Stimulated activated CD4-positive, alpha-beta T cell treated with anti-CD3 and anti-CD28 coated beads, Interleukin-1b, Interleukin-23, amount 100 ng/mL, for 1 hour (primary cell): Measurements from ENCODE around the gene IFNL4.
A peak's percentile ranks its signal among the peaks of the same experiment; 100 is the strongest.
"Not testable (repeated sequence)": the region's sequence is repeated elsewhere in the genome, so short reads cannot be mapped to it uniquely, and the experiment has no call there.

Source experiments
- DNase-seq, 2 donors: peaks; one replicate each; pipeline ENCODE4 v3.0.0-alpha.2; 2020; ENCODE audit warnings: low read depth in 2 of 2

IFNL4 gene

GRCh38 chr19:39223703-39224279 is 24.9 kb downstream of the IFNL4 start:
- no peak for DNase-seq

DNA sequence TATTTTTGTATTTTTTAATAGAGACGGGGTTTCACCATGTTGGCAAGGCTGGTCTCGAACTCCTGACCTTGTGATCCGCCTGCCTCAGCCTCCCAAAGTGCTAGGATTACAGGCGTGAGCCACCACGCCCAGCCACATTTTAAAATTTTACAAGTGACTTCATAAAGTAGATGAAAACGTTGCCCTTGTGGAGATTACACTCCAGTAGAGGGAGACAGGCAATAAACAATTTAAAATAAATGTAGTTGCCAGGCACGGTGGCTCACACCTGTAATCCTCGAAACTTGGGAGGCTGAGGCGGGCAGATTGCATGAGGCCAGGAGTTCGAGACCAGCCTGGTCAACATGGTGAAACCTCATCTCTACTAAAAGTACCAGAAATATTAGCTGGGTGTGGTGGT is 29.5 kb downstream of the IFNL4 start:
- not testable (repeated sequence) for DNase-seq

GRCh38 chr19:39218230-39219007 is 30.2 kb downstream of the IFNL4 start:
- DNase-seq, result no peak

- DNase-seq, result no peak
These were observed 31.6 kb downstream of the IFNL4 start for GRCh38 chr19:39217094-39217493.

DNA sequence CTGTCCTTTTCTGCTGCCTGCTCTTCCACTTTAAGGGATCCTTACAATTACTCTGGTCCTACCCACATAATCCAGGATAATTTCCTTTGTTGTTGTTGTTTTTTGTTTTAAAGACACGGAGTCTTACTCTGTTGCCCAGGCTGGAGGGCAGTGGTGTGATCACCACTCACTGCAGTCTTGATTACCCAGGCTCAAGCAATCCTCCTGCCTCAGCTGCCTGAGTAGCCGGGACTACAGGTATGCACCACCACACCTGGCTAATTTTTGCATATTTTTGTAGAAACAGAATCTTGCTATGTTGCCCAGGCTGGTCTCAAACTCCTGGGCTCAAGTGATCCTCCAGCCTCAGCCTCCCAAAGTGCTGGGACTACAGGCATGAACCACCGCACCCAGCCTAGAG is 33.3 kb downstream of the IFNL4 start:
- not testable (repeated sequence) for DNase-seq

- peak; percentile 17 to 20 for DNase-seq
These were observed 36.3 kb downstream of the IFNL4 start for GRCh38 chr19:39212375-39212742.

DNA sequence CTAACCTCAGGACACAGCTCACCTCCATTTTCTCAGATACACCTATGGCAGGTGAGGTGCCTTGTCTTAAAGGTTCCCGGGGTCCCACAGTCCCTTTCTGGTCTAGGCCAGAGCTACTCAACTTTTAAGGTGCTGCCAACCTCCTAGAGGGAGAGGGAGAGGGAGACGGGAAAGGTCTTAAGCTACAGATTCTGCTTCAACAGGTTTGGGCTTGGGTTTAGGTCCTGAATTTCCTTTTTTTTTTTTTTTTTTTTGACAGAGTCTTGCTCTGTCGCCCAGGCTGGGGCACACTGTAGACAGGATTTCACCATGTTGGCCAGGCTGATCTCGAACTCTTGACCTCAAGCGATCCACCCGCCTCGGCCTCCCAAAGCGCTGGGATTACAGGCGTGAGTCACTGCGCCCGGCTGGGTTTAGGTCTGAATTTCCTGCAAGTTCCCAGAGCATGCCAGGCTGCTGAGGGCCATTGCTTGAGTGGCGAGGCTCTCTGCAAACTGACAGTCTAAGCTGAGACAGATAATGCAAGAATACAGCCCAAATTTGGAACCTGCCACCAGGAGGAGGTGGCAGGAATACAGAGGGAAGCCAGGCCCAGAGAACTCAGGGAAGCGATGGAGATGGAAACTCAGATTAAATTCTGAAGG is 36.8 kb downstream of the IFNL4 start:
- DNase-seq, result no peak

GRCh38 chr19:39209196-39209595 is 39.5 kb downstream of the IFNL4 start:
- no peak for DNase-seq

GRCh38 chr19:39208175-39208795 is 40.4 kb downstream of the IFNL4 start:
- DNase-seq, result no peak

DNA sequence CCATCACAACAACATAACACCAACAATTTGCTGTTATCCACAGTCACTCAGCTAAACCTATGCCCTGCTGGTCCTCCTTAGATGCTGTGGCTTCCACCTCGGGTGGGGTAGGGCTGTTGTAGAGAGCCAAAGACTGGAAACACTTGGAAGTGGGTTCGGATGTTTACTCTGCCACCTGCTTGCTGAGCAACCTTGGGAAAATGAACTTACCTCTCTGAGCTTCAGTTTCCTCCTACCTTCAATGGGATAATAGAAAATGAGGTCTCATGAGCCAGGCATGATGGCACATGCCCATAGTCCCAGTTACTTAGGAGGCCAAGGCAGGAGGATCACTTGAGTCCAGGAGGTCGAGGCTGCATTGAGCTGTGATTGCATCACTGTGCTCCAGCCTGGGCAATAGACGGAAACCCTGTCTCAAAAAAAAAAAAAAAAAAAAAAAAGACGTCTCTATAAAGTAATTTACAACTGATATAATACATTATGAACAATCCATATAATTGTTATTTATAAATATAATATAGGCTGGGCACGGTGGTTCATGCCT is 41.3 kb downstream of the IFNL4 start:
- no peak for DNase-seq

GRCh38 chr19:39206122-39206521 is 42.5 kb downstream of the IFNL4 start:
- no peak for DNase-seq

DNA sequence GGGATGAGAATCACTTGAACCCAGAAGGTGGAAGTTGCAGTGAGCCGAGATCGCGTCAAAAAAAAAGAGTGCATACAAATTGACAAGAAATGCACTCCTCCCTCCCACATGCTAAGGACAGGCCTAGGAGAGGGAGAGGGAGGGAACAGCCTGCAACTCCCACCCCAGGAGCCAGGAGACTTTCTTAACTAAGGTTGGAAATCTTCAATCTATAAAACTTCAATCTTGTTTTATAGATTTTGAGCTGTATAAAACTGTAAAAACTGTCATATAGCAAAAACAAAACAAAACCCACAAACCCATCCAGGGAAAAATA is 43.2 kb downstream of the IFNL4 start:
- DNase-seq, result no peak

- no peak for DNase-seq
These were observed 45.0 kb downstream of the IFNL4 start, which contains the start of gene SYCN for GRCh38 chr19:39203372-39204341. Gene SYCN (minus strand): TSS chr19:39204263. CDS start chr19:39204254, 9 bp downstream.

- no peak for DNase-seq
These were observed 45.7 kb downstream of the IFNL4 start for GRCh38 chr19:39202998-39203355.

- no peak for DNase-seq
These were observed 47.9 kb downstream of the IFNL4 start for GRCh38 chr19:39200803-39201115.

GRCh38 chr19:39200066-39200802 is 48.4 kb downstream of the IFNL4 start:
- no peak for DNase-seq

- DNase-seq, result no peak
These were observed 49.6 kb downstream of the IFNL4 start for GRCh38 chr19:39199025-39199424.

DNA sequence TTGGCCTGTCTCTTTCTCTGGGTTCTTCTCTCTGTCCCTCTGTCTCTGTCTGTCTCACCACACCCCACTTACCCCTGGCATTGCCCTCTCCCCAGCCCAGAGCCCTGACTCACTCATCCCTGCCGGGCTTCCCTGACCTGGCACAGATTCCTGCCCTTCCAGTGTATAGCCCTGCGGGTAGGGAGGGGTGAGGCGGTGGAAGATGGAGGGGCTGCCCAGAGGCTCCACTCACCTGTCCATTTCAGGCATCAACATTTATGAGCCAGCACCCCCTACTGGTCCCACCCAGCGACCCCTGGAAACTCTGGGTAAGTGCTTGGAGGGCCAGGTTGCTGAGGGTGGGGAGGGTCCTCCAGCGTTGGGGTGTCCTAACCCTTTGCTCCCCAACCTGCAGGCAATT is 50.8 kb downstream of the IFNL4 start:
- DNase-seq, result no peak

DNA sequence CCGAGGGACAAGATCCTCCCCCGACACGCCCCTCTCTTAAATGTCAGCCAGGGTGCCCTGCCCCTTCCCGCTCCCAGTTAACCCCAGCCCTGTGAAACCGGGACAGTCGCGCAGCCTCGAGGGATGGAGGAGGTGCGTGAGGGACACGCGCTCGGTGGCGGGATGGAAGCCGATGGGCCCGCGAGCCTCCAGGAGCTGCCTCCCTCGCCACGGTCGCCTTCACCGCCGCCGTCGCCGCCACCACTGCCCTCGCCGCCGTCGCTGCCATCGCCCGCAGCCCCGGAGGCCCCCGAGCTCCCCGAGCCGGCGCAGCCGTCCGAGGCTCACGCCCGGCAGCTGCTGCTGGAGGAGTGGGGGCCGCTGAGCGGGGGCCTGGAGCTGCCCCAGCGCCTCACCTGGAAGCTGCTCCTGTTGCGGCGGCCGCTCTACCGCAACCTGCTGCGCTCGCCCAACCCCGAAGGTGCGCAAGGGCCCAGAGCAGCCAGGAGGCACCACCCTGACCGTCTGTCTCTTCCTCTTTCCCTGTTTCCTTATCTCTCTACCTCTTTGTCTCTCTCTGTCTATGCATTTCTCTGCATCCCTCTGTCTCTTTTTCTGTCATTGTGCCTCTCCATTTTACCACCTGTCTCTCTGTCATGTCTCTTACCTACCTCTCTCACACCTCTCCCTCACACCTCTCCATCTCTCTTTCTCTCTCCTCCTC is 51.6 kb downstream of the IFNL4 start, which contains the start of gene NCCRP1:
TSS of gene NCCRP1 (plus strand) at position 105 of the 703 bp plus-strand sequence. CDS start at position 124, 19 bp downstream.
- no peak for DNase-seq

DNA sequence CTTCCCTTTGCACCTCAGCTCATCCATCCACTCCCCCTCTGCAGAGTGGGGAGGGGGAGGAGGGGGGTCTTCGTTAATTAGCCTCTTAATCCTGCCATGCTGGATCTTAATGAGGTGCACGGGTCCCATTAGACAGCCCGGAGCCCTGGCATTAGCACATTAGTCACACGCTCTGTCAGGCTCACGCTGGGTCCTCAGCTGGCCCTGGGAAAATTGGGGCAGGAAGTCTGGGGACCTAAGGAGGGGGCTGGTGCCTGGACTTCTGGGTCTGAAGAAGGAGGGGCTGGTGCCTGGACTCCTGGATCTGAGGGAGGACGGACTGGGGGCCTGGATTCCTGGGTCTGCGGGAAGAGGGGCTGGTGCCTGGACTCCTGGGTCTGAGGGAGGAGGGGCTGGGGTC is 52.3 kb downstream of the IFNL4 start:
- DNase-seq, result no peak
